Activated CD4-positive, alpha-beta T cell treated with anti-CD3 and anti-CD28 coated beads, Interleukin-2, amount 10 ng/mL, durations not matched to agents 7 days and 5 days (primary cell): ENCODE results near the gene LAMA5. TPM values are rescaled to one million over a fixed set of nuclear protein-coding genes. Genes with fewer than 3 reads are reported as not detected.
"Not testable (repeated sequence)": the region's sequence is repeated elsewhere in the genome, so short reads cannot be mapped to it uniquely, and the experiment has no call there.

Source experiments
- CTCF ChIA-PET: fragments of 350-600 bp; sonication (Branson Sonifier 250); formaldehyde crosslinking; loops from one replicate; lab custom pipeline; 2021; ENCODE audit warnings: antibody characterized with exemption; lab: Charles Lee
- POLR2A ChIA-PET: fragments of 350-600 bp; sonication (Branson Sonifier 250); formaldehyde crosslinking; loops from one replicate; lab custom pipeline; 2021; ENCODE audit warnings: antibody characterized with exemption; lab: Charles Lee
- DNase-seq: peaks from one replicate; pipeline ENCODE4 v3.0.0-alpha.2; 2020
- H3K27ac Mint-ChIP-seq: one replicate; pipeline ENCODE4 v1.8.0; 2021; ENCODE audit warnings: mild to moderate bottlenecking, moderate library complexity, mixed read lengths
- H3K27me3 Mint-ChIP-seq: one replicate; pipeline ENCODE4 v1.8.0; 2021; ENCODE audit warnings: mixed read lengths
- H3K36me3 Mint-ChIP-seq: one replicate; pipeline ENCODE4 v1.8.0; 2021; ENCODE audit warnings: low read depth, mixed read lengths
- H3K4me1 Mint-ChIP-seq: one replicate; pipeline ENCODE4 v1.8.0; 2021; ENCODE audit warnings: mixed read lengths
- H3K4me3 Mint-ChIP-seq: one replicate; pipeline ENCODE4 v1.8.0; 2021; ENCODE audit warnings: mild to moderate bottlenecking, moderate library complexity, mixed read lengths
- H3K9me3 Mint-ChIP-seq: one replicate; pipeline ENCODE4 v1.8.0; 2021; ENCODE audit warnings: mixed read lengths
- total RNA-seq, 2 experiments: library from RNA; stranded (reverse); gene quantifications; one replicate each; pipeline ENCODE4 v1.2.3, GENCODE V29; 2021

Gene LAMA5
- total RNA-seq, 2 experiments from 2014 or later, result 0.64 to 0.67 TPM

- DNase-seq, result no peak
- CTCF ChIA-PET, result no interaction called here
- POLR2A ChIA-PET, result no interaction called here
- Mint-ChIP-seq H3K36me3 (peaks cover 7% of the 10 kb centered on the region), H3K27ac (no peak overlapping the region), H3K4me3 (no peak overlapping the region), H3K4me1 (peaks cover 25% of the 10 kb centered on the region), H3K9me3 (peaks cover 4% of the 10 kb centered on the region), H3K27me3 (no peaks in the 10 kb centered on the region)
Observed at GRCh38 chr20:62381202-62381797, 14.2 kb upstream of the LAMA5 start.

DNA sequence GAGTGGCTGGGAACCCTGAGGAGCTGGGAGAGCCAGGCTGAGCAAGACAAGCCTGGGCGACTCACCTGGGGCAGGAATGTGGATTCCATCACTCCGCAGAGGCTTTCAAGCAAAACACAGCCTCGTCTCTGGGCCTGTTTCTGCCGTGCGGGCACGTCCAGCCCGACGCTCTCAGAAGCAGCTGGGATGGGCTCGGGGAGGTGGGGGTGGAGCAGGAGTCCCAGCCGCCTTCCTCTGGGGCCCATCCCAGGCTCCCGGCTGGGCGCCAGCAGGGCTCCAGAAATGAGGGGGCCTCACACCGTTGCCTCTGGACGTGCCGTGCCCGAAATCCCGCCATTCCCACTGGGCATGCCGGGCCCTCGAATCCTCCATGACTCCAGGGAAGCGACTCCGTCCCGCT, 11.1 kb upstream of the LAMA5 start:
- Mint-ChIP-seq H3K27ac (no peak overlapping the region), H3K27me3 (no peaks in the 10 kb centered on the region), H3K4me3 (no peak overlapping the region), H3K9me3 (peaks cover 4% of the 10 kb centered on the region), H3K4me1 (peaks cover 5% of the 10 kb centered on the region), H3K36me3 (peaks cover 7% of the 10 kb centered on the region)
- DNase-seq, result no peak
- POLR2A ChIA-PET, result no interaction called here
- CTCF ChIA-PET, result no interaction called here

GRCh38 chr20:62377615-62378178, 10.6 kb upstream of the LAMA5 start:
- H3K27ac Mint-ChIP-seq, result no peak overlapping the region
- no peak overlapping the region for H3K4me3 Mint-ChIP-seq
- peaks cover 9% of the 10 kb centered on the region for H3K9me3 Mint-ChIP-seq
- CTCF ChIA-PET, result no interaction called here
- H3K27me3 Mint-ChIP-seq, result no peaks in the 10 kb centered on the region
- peaks cover 7% of the 10 kb centered on the region for H3K36me3 Mint-ChIP-seq
- no peak for DNase-seq
- POLR2A ChIA-PET, result no interaction called here
- H3K4me1 Mint-ChIP-seq, result peaks cover 2% of the 10 kb centered on the region

DNA sequence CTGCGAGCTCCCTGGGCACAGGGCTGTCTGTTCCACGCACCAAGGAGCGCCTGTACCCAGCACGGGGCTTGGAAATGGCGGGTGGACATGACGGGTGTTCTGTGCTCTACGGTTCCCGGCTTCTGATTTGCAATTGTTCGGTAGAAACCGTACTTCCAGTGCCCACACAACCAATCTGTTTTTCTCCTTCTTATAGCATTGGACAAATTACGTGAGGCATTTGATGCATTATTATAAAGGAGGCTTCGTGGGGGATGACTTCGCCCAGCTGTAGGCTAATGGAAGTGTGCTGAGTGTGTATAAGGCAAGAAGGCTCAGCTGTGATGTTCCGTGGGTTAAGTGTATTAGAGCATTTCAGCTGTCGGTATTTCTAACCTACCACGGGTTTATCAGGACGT, 10.0 kb upstream of the LAMA5 start:
- Mint-ChIP-seq H3K27me3 (no peaks in the 10 kb centered on the region), H3K27ac (no peak overlapping the region), H3K4me3 (no peak overlapping the region), H3K36me3 (peaks cover 4% of the 10 kb centered on the region), H3K9me3 (peaks cover 9% of the 10 kb centered on the region), H3K4me1 (no peaks in the 10 kb centered on the region)
- DNase-seq, result no peak
- ChIA-PET POLR2A (no interaction called here), CTCF (no interaction called here)

DNA sequence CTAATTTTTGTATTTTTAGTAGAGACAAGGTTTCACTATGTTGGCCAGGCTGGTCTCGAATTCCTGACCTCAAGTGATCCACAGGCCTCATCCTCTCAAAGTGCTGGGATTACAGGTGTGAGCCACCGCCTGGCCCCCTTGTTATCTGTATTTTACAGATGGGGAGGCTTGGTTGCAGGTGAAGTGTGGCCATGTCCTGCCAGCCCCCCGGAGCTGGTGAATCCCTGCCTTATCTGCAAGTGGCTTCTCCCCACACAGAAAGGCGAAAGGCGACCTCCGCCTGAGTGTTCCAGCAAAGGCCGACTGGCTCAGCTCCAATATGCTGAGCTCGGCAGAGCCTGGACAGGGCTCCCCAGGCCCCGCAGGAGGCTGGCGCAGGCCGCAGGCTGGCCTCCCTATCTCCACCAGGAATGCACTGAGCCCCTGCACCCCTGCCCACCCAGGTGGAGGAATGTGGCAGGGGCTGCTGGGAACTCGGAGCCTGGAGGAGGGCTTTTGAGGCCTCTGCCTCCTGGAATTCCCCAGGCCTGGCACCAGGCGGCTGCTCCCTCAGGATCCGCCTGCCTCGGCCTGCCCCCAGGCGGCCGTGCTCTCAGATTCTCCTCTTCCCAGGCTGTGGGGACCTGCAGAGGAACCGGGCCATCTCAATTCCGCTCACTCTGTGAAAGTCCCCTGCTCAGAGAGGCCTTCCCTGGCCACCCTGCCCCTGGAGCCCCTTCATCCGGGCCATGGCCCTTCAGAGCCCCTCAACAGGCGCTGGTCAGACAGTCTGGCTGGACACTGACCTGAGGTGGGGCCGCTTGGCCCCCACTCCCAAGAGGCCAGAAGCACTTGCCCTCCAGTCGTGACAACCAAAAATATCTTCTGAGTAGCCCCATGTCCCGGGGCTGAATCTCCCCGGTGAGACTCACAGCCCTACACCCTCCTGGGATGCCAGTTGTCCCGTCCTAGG, 9.3 kb upstream of the LAMA5 start:
- CTCF ChIA-PET, result interaction anchor here (1.2 kb wide), 1 partner anchor 13 kb away, joined by 3 read pairs; no protein-coding TSS in a partner anchor
- H3K27me3 Mint-ChIP-seq, result no peaks in the 10 kb centered on the region
- H3K4me3 Mint-ChIP-seq, result no peak overlapping the region
- H3K4me1 Mint-ChIP-seq, result no peaks in the 10 kb centered on the region
- peaks cover 5% of the 10 kb centered on the region for H3K9me3 Mint-ChIP-seq
- DNase-seq, result no peak
- H3K27ac Mint-ChIP-seq, result no peak overlapping the region
- H3K36me3 Mint-ChIP-seq, result no peaks in the 10 kb centered on the region
- POLR2A ChIA-PET, result no interaction called here

- H3K36me3 Mint-ChIP-seq, result no peaks in the 10 kb centered on the region
- peaks cover under 1% of the 10 kb centered on the region for H3K27me3 Mint-ChIP-seq
- ChIA-PET CTCF (interaction anchor here (1.2 to 1.4 kb wide), 2 partner anchors 8 to 12 kb away, joined by 3 read pairs; no protein-coding TSS in a partner anchor), POLR2A (no interaction called here)
- DNase-seq, result no peak
- peaks cover 5% of the 10 kb centered on the region for H3K9me3 Mint-ChIP-seq
- no peak overlapping the region for H3K27ac Mint-ChIP-seq
- H3K4me1 Mint-ChIP-seq, result no peaks in the 10 kb centered on the region
- no peak overlapping the region for H3K4me3 Mint-ChIP-seq
Observed at GRCh38 chr20:62374331-62375152, 7.4 kb upstream of the LAMA5 start.

GRCh38 chr20:62373631-62374179, 6.6 kb upstream of the LAMA5 start:
- H3K27ac Mint-ChIP-seq, POLR2A ChIA-PET, H3K4me1 Mint-ChIP-seq, H3K27me3 Mint-ChIP-seq, H3K9me3 Mint-ChIP-seq, H3K4me3 Mint-ChIP-seq, H3K36me3 Mint-ChIP-seq, DNase-seq: not testable (repeated sequence)
- CTCF ChIA-PET, result interaction anchor here (1.4 kb wide), 1 partner anchor 9 kb away, joined by 3 read pairs; no protein-coding TSS in a partner anchor

GRCh38 chr20:62372042-62372993, 5.2 kb upstream of the LAMA5 start:
- H3K9me3 Mint-ChIP-seq, result peaks cover 5% of the 10 kb centered on the region
- no peak overlapping the region for H3K4me3 Mint-ChIP-seq
- ChIA-PET CTCF (no interaction called here), POLR2A (no interaction called here)
- no peak for DNase-seq
- no peaks in the 10 kb centered on the region for H3K4me1 Mint-ChIP-seq
- no peak overlapping the region for H3K27ac Mint-ChIP-seq
- H3K36me3 Mint-ChIP-seq, result no peaks in the 10 kb centered on the region
- H3K27me3 Mint-ChIP-seq, result peaks cover 18% of the 10 kb centered on the region

- ChIA-PET CTCF (no interaction called here), POLR2A (no interaction called here)
- H3K27ac Mint-ChIP-seq, result no peak overlapping the region
- H3K9me3 Mint-ChIP-seq, result peaks cover 5% of the 10 kb centered on the region
- peaks cover 18% of the 10 kb centered on the region for H3K27me3 Mint-ChIP-seq
- no peaks in the 10 kb centered on the region for H3K4me1 Mint-ChIP-seq
- H3K4me3 Mint-ChIP-seq, result no peak overlapping the region
- no peak for DNase-seq
- no peaks in the 10 kb centered on the region for H3K36me3 Mint-ChIP-seq
Observed at GRCh38 chr20:62371588-62372041, 4.5 kb upstream of the LAMA5 start.

DNA sequence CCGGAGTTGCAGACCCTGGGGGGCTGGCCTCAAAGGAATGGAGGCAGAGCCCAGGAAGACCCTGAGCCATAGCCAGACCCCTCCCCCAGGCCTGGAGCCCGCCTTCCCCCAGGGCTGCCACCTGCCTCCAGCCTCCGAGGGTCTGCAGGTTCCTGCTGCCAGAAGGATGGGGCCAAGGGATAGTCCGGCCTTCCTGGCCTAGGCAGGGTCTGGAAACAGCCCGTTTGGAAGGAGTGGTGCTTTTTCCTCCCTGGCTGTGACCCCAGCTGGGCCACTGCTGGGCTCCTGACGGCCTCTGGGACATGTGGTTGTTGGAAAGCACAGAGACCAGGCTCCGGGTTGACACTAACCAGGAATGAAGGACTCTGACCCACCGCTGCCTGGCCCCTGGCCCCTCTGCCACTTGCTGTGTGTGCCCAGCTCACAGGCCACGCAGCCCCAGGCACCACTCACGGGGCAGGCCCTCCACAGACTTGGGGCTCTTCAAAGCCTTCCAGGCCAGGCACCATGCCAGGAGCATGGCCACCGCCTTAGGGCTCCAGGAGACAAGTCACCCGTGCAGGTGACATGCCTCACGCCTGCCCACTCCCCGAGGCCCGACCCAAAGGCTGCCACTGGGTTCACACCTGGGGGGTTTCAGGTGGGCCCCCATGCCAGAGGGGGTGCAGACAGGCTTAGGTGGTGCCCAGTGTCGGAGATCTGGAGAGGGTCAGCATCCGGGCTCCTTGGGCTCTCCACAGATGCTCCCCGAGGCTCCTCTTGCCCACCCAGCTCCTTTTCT, 3.9 kb upstream of the LAMA5 start:
- POLR2A ChIA-PET, result no interaction called here
- CTCF ChIA-PET, result interaction anchor here (1.1 kb wide), 1 partner anchor 70 kb away, joined by 3 read pairs; no protein-coding TSS in a partner anchor
- Mint-ChIP-seq H3K4me3 (no peak overlapping the region), H3K36me3 (no peaks in the 10 kb centered on the region), H3K27ac (no peak overlapping the region), H3K4me1 (no peaks in the 10 kb centered on the region), H3K27me3 (peaks cover 18% of the 10 kb centered on the region), H3K9me3 (peaks cover 5% of the 10 kb centered on the region)
- DNase-seq, result no peak
